Mucosa of rectum (tissue), 2 donors: ENCODE data around the gene EXOC6B.

Experiments used
- H3K27ac ChIP-seq, 2 donors: one replicate each; pipeline ENCODE4 v1.7.0; 2013; ENCODE audit warnings: inconsistent platforms in 2 of 2, low read depth in 2 of 2, low read length in 2 of 2
- H3K27me3 ChIP-seq, 2 donors: one replicate each; pipeline ENCODE4 v1.7.0; 2013; ENCODE audit warnings: low read length in 2 of 2; ENCODE audit not compliant: control insufficient read depth in 2 of 2, insufficient read depth in 2 of 2
- H3K36me3 ChIP-seq, 2 donors: one replicate each; pipeline ENCODE4 v1.7.0; 2013; ENCODE audit warnings: low read length in 2 of 2; ENCODE audit not compliant: control insufficient read depth in 2 of 2, insufficient read depth in 2 of 2
- H3K4me1 ChIP-seq, 2 donors: one replicate each; pipeline ENCODE4 v1.7.0; 2013; ENCODE audit warnings: low read length in 2 of 2, mild to moderate bottlenecking in 1 of 2; ENCODE audit not compliant: control insufficient read depth in 2 of 2, insufficient read depth in 2 of 2
- H3K4me3 ChIP-seq, 2 donors: one replicate each; pipeline ENCODE4 v1.7.0; 2013; ENCODE audit warnings: low read length in 2 of 2
- H3K9ac ChIP-seq, 2 donors: one replicate each; pipeline ENCODE4 v1.7.0; 2013; ENCODE audit warnings: low read length in 2 of 2, low read depth in 1 of 2, mild to moderate bottlenecking in 1 of 2
- H3K9me3 ChIP-seq, 2 donors: one replicate each; pipeline ENCODE4 v1.7.0; 2013; ENCODE audit warnings: low read length in 2 of 2; ENCODE audit not compliant: control insufficient read depth in 2 of 2
- donor health status: healthy.
- donor health status: Normal muscosa, but diverticular disease.

The EXOC6B gene

GRCh38 chr2:72145658-72146329 lies 680.0 kb downstream of the EXOC6B start:
- no peak overlapping the region for H3K9ac ChIP-seq
- peak overlapping the region; percentile 57 to 58 for H3K4me3 ChIP-seq
- no peaks in the 10 kb centered on the region for H3K9me3 ChIP-seq
- H3K27me3 ChIP-seq: peaks cover 40 to 44% of the 10 kb centered on the region in 2 donors
- H3K27ac ChIP-seq: no peak overlapping the region
- H3K36me3 ChIP-seq: no peaks in the 10 kb centered on the region
- peaks cover 55 to 63% of the 10 kb centered on the region in 2 donors for H3K4me1 ChIP-seq

- Histone ChIP-seq H3K4me1 (peaks cover 50 to 59% of the 10 kb centered on the region in 2 donors), H3K9ac (peak overlapping the region in 1 of 2 donors; percentile 17), H3K9me3 (no peaks in the 10 kb centered on the region), H3K27me3 (peaks cover 35 to 44% of the 10 kb centered on the region in 2 donors), H3K4me3 (peak overlapping the region; percentile 57 to 58), H3K27ac (no peak overlapping the region), H3K36me3 (no peaks in the 10 kb centered on the region)
These were observed 680.6 kb downstream of the EXOC6B start for GRCh38 chr2:72145289-72145657.

DNA sequence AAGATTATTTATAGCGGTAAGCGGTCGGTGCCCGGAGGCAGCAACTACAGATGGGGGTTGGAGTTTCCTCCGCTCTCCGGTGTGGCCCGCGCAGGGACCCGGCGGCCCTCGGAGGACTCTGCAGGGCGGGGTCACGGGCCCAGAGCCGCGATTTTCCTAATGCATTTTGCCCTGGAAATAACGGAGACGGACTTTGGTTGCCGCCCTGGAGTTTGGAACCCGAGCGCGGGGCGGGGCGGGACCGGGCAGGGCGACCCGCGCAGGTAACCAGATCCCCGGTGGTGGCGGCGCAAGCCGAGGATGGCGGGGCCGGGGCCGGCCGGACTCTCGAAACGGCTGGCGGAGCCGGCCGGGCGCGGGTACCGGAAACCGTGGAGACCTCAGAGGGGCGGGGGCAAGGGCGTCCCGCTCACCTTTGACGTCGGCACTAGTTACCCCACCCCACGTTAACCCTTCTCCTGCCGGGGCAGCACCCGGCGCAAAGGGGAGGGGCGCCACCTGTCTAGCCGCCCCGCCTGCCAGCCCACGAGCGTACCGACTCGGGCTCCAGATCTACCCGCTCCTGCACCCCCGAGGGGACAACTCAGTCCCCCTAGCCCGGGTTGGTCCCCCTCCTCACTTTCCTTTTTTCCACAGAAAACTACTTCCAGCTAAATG lies 681.1 kb downstream of the EXOC6B start:
- Histone ChIP-seq H3K9ac (peak overlapping the region in 1 of 2 donors; percentile 17), H3K4me3 (peak overlapping the region; percentile 57 to 58), H3K36me3 (no peaks in the 10 kb centered on the region), H3K9me3 (no peaks in the 10 kb centered on the region), H3K27me3 (peaks cover 31 to 39% of the 10 kb centered on the region in 2 donors), H3K4me1 (peaks cover 45 to 54% of the 10 kb centered on the region in 2 donors), H3K27ac (no peak overlapping the region)

GRCh38 chr2:72144274-72144631 lies 681.6 kb downstream of the EXOC6B start:
- H3K27ac ChIP-seq: no peak overlapping the region
- peaks cover 40 to 51% of the 10 kb centered on the region in 2 donors for H3K4me1 ChIP-seq

DNA sequence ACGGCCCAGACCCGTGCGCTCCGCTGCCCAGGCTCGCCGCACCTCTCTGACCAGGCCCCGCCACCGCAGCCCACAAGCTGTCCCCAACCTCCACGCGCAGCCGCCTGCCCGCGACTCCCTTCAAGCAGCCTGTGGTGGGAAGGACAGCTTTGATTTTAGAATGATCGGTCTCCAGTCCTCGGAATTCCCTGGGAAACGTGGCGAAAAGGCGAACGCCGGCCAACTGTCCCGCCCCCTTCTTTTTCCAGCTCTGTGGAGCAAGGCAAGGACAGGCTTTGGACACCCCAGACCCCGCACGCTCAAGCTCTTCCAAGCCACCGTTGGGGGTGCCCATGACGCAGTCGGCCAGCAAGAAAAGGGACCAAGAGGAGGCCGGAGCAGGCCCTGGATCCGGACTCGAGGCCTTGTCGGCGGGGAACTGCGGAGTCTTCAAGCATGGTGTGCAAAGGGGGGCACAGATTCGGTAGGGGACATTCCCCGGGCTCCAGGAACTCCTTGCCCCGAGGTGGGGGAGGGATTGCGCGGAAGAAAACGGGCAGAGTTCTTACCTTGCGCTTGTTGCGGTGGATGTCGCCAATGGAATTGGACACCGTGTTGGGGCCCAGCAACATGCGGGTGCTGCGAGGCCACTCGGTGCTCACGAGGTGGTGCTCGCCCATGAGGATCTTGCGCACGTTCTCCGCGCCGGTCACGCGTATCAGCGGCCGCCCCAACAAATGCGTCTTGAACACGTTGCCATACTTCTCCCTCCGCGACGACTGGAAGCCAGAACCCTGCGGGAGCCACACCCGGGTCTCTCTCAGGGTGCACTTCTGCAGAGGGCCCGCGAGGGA lies 682.2 kb downstream of the EXOC6B start:
- peaks cover 27 to 34% of the 10 kb centered on the region in 2 donors for H3K27me3 ChIP-seq
- peak overlapping the region; percentile 31 to 39 for H3K4me3 ChIP-seq
- H3K27ac ChIP-seq: peak overlapping the region in 1 of 2 donors; percentile 32
- no peaks in the 10 kb centered on the region for H3K9me3 ChIP-seq
- H3K36me3 ChIP-seq: no peaks in the 10 kb centered on the region
- H3K9ac ChIP-seq: no peak overlapping the region
- peaks cover 40 to 52% of the 10 kb centered on the region in 2 donors for H3K4me1 ChIP-seq

More at GRCh38 chr2:72144274-72144631, 681.6 kb downstream of the EXOC6B start:
- H3K9ac ChIP-seq: no peak overlapping the region
- peak overlapping the region in 1 of 2 donors; percentile 39 for H3K4me3 ChIP-seq
- no peaks in the 10 kb centered on the region for H3K36me3 ChIP-seq
- peaks cover 29 to 36% of the 10 kb centered on the region in 2 donors for H3K27me3 ChIP-seq
- no peaks in the 10 kb centered on the region for H3K9me3 ChIP-seq

- Histone ChIP-seq H3K9me3 (no peaks in the 10 kb centered on the region), H3K27ac (no peak overlapping the region), H3K36me3 (no peaks in the 10 kb centered on the region), H3K4me3 (peak overlapping the region; percentile 13 to 39), H3K9ac (peak overlapping the region in 1 of 2 donors; percentile 10), H3K27me3 (peaks cover 25 to 30% of the 10 kb centered on the region in 2 donors), H3K4me1 (peaks cover 46 to 55% of the 10 kb centered on the region in 2 donors)
These were observed 683.0 kb downstream of the EXOC6B start for GRCh38 chr2:72142570-72143440.

DNA sequence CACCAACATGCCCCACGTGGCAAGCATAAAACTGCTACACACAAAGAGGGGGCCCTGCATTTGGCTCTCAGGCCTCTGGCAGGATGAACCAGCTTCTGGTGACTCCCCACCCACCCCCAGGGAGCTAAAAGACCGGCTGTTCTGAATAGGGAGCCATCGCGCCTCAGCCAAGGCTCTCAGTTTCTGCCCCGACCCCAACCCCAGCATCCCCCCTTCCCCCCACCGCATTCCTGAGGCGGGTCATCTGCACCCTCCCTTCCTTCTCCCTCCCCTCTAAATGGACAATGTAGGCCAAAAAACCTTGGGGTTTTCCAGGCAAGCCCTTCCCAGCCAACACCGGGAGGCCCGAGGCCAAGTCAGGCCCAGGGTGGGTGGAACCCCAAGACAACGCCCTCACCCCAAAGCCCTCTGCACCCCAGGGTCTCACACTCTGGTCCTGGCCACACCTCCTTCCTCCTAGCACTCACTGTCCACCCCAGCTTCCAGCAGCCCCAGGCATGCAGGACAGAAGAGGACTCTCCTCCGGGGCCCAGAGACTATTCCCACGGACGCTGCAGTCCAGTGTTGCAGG lies 683.9 kb downstream of the EXOC6B start:
- H3K4me3 ChIP-seq: no peak overlapping the region
- no peak overlapping the region for H3K9ac ChIP-seq
- no peaks in the 10 kb centered on the region for H3K36me3 ChIP-seq
- H3K27ac ChIP-seq: no peak overlapping the region
- H3K4me1 ChIP-seq: peaks cover 45 to 55% of the 10 kb centered on the region in 2 donors
- H3K9me3 ChIP-seq: no peaks in the 10 kb centered on the region
- H3K27me3 ChIP-seq: peaks cover 21 to 26% of the 10 kb centered on the region in 2 donors

GRCh38 chr2:72141032-72141645 lies 684.7 kb downstream of the EXOC6B start:
- Histone ChIP-seq H3K9me3 (no peaks in the 10 kb centered on the region), H3K9ac (no peak overlapping the region), H3K4me1 (peaks cover 42 to 47% of the 10 kb centered on the region in 2 donors), H3K27ac (no peak overlapping the region), H3K4me3 (no peak overlapping the region), H3K27me3 (peaks cover 14 to 18% of the 10 kb centered on the region in 2 donors), H3K36me3 (no peaks in the 10 kb centered on the region)

DNA sequence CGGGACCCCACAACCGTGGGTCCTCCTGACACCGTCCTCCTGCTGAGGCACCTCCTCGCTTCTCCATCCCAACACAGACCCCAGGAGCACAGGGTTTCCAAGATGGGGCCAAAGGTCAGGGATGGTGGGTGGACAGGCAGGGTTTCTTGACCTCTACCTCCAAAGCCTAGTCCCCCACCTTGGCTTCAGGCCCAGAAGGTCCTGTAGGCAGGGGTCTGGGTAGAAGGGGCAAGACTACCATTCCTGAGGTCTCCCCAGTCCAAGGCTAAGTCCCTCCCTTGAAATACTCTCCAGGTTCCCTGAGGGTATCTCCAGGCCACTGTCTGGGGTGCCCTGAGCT lies 685.2 kb downstream of the EXOC6B start:
- Histone ChIP-seq H3K27me3 (peaks cover 8 to 12% of the 10 kb centered on the region in 2 donors), H3K4me1 (peaks cover 37 to 44% of the 10 kb centered on the region in 2 donors), H3K4me3 (no peak overlapping the region), H3K9me3 (no peaks in the 10 kb centered on the region), H3K36me3 (no peaks in the 10 kb centered on the region), H3K27ac (no peak overlapping the region), H3K9ac (no peak overlapping the region)
